ENCODE measurements around the gene HADH. TPM values are rescaled to one million over a fixed set of nuclear protein-coding genes. Genes with fewer than 3 reads are reported as not detected.

Gene HADH
- total RNA-seq, 1 experiment from 2014 or later, result 69.5 TPM

- H3K27ac ChIP-seq (ENCODE audit: low read depth, low read length, poor library complexity, severe bottlenecking), result no peak overlapping the region
- no peaks in the 10 kb centered on the region for H3K9me3 ChIP-seq (ENCODE audit: low read depth, low read length, poor library complexity, severe bottlenecking)
- H3K36me3 ChIP-seq (ENCODE audit: insufficient read depth, low read length, poor library complexity, severe bottlenecking), result no peaks in the 10 kb centered on the region
- intact Hi-C loops (cut with micrococcal nuclease; ENCODE audit: unreplicated experiment), result no loop called here
- H3K4me1 ChIP-seq (ENCODE audit: insufficient read depth, low read length, poor library complexity, severe bottlenecking), result peaks cover 28% of the 10 kb centered on the region
- CTCF ChIA-PET, result no interaction called here
- TF ChIP-seq EZH2 (IDR thresholded peaks at IDR 0.05; ENCODE audit: borderline replicate concordance, low read depth, low read length, poor library complexity, severe bottlenecking) (no peak), CTCF (conservative IDR thresholded peaks at IDR 0.05; ENCODE audit: low read depth, low read length) (no peak)
- no peak for DNase-seq (ENCODE audit: low spot score)
- no peaks in the 10 kb centered on the region for H3K27me3 ChIP-seq (replicated peaks; ENCODE audit: insufficient read depth, low read depth, low read length, poor library complexity)
- H3K4me3 ChIP-seq (ENCODE audit: low read depth, low read length, poor library complexity, severe bottlenecking), result no peak overlapping the region
- POLR2A ChIA-PET (ENCODE audit: low non-redundant PET), result no interaction called here
- BruUV-seq (replicated peaks), result no TSS peak
These were observed 4.3 kb downstream of the HADH start for GRCh38 chr4:107993969-107994368.

GRCh38 chr4:107994894-107995293 lies 5.2 kb downstream of the HADH start:
- Histone ChIP-seq H3K4me1 (ENCODE audit: insufficient read depth, low read length, poor library complexity, severe bottlenecking) (peaks cover 25% of the 10 kb centered on the region), H3K27me3 (replicated peaks; ENCODE audit: insufficient read depth, low read depth, low read length, poor library complexity) (no peaks in the 10 kb centered on the region), H3K27ac (ENCODE audit: low read depth, low read length, poor library complexity, severe bottlenecking) (no peak overlapping the region), H3K36me3 (ENCODE audit: insufficient read depth, low read length, poor library complexity, severe bottlenecking) (peaks cover 4% of the 10 kb centered on the region), H3K9me3 (ENCODE audit: low read depth, low read length, poor library complexity, severe bottlenecking) (no peaks in the 10 kb centered on the region), H3K4me3 (ENCODE audit: low read depth, low read length, poor library complexity, severe bottlenecking) (no peak overlapping the region)
- ChIA-PET CTCF (interaction anchor here (0.6 kb wide), 1 partner anchor 23 kb away, joined by 4 read pairs; no protein-coding TSS in a partner anchor), POLR2A (ENCODE audit: low non-redundant PET) (no interaction called here)
- TF ChIP-seq CTCF (conservative IDR thresholded peaks at IDR 0.05; ENCODE audit: low read depth, low read length) (no peak), EZH2 (IDR thresholded peaks at IDR 0.05; ENCODE audit: borderline replicate concordance, low read depth, low read length, poor library complexity, severe bottlenecking) (no peak)
- BruUV-seq (replicated peaks), result no TSS peak
- no peak for DNase-seq (ENCODE audit: low spot score)
- intact Hi-C loops (cut with micrococcal nuclease; ENCODE audit: unreplicated experiment), result no loop called here

- peaks cover 10% of the 10 kb centered on the region for H3K36me3 ChIP-seq (ENCODE audit: insufficient read depth, low read length, poor library complexity, severe bottlenecking)
- H3K9me3 ChIP-seq (ENCODE audit: low read depth, low read length, poor library complexity, severe bottlenecking), result no peaks in the 10 kb centered on the region
- H3K27ac ChIP-seq (ENCODE audit: low read depth, low read length, poor library complexity, severe bottlenecking), result no peak overlapping the region
- H3K4me3 ChIP-seq (ENCODE audit: low read depth, low read length, poor library complexity, severe bottlenecking), result no peak overlapping the region
- intact Hi-C loops (cut with micrococcal nuclease; ENCODE audit: unreplicated experiment), result no loop called here
- CTCF ChIA-PET, result no interaction called here
- H3K4me1 ChIP-seq (ENCODE audit: insufficient read depth, low read length, poor library complexity, severe bottlenecking), result peaks cover 11% of the 10 kb centered on the region
- TF ChIP-seq EZH2 (IDR thresholded peaks at IDR 0.05; ENCODE audit: borderline replicate concordance, low read depth, low read length, poor library complexity, severe bottlenecking), result no peak
- no peak for TF ChIP-seq CTCF (conservative IDR thresholded peaks at IDR 0.05; ENCODE audit: low read depth, low read length)
- no peaks in the 10 kb centered on the region for H3K27me3 ChIP-seq (replicated peaks; ENCODE audit: insufficient read depth, low read depth, low read length, poor library complexity)
- no peak for DNase-seq (ENCODE audit: low spot score)
- POLR2A ChIA-PET (ENCODE audit: low non-redundant PET), result no interaction called here
- BruUV-seq (replicated peaks), result no TSS peak
These were observed 7.5 kb downstream of the HADH start for GRCh38 chr4:107996949-107997788.
